Stomach smooth muscle (tissue), 2 donors: Measurements from ENCODE around the gene CLASP1.
"Not testable (repeated sequence)": the region's sequence is repeated elsewhere in the genome, so short reads cannot be mapped to it uniquely, and the experiment has no call there.

Experiments used
- H3K27ac ChIP-seq: one replicate; pipeline ENCODE4 v1.7.0; 2013; ENCODE audit warnings: mild to moderate bottlenecking, low read length, inconsistent platforms
- H3K27me3 ChIP-seq, 2 donors: one replicate each; pipeline ENCODE4 v1.7.0; 2013; ENCODE audit warnings: low read length in 2 of 2; ENCODE audit not compliant: insufficient read depth in 2 of 2, control insufficient read depth in 1 of 2
- H3K36me3 ChIP-seq, 2 donors: one replicate each; pipeline ENCODE4 v1.7.0; 2013; ENCODE audit warnings: low read length in 2 of 2; ENCODE audit not compliant: control insufficient read depth in 2 of 2, insufficient read depth in 2 of 2
- H3K4me1 ChIP-seq: one replicate; pipeline ENCODE4 v1.7.0; 2013; ENCODE audit warnings: low read length; ENCODE audit not compliant: control insufficient read depth, insufficient read depth
- H3K4me3 ChIP-seq, 2 donors: one replicate each; pipeline ENCODE4 v1.7.0; 2013; ENCODE audit warnings: low read length in 2 of 2
- H3K9ac ChIP-seq, 2 donors: one replicate each; pipeline ENCODE4 v1.7.0; 2013; ENCODE audit warnings: low read length in 2 of 2, mild to moderate bottlenecking in 1 of 2
- H3K9me3 ChIP-seq, 2 donors: one replicate each; pipeline ENCODE4 v1.7.0; 2013; ENCODE audit warnings: low read length in 2 of 2; ENCODE audit not compliant: control insufficient read depth in 2 of 2
- donor health status: healthy.
- donor health status: Pancreatic carcinoma.

The CLASP1 gene

DNA sequence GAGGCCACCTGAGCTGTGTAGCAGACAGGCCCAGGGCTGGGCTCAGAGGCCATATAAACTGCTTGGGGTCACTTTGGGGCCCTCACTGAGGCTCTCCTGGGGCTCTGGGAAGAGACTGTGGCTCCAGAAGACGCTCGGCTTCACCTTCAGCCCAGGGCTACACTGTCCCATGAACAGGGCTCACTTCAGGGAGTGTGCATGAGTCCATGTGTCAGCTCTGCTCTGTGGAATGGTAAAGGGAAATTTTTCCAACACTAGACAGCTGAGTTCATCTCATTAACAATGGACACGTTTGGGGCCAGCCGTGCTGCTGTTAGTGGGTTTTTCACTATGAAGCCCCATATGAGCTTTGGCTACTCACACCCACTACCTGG lies 298.9 kb downstream of the CLASP1 start:
- Histone ChIP-seq H3K9me3 (no peaks in the 10 kb centered on the region), H3K9ac (peak overlapping the region in 1 of 2 donors; percentile 29), H3K27me3 (no peaks in the 10 kb centered on the region), H3K36me3 (peaks cover 48 to 68% of the 10 kb centered on the region in 2 donors), H3K4me3 (no peak overlapping the region), H3K4me1 (peaks cover 19% of the 10 kb centered on the region), H3K27ac (peak overlapping the region; percentile 73)

DNA sequence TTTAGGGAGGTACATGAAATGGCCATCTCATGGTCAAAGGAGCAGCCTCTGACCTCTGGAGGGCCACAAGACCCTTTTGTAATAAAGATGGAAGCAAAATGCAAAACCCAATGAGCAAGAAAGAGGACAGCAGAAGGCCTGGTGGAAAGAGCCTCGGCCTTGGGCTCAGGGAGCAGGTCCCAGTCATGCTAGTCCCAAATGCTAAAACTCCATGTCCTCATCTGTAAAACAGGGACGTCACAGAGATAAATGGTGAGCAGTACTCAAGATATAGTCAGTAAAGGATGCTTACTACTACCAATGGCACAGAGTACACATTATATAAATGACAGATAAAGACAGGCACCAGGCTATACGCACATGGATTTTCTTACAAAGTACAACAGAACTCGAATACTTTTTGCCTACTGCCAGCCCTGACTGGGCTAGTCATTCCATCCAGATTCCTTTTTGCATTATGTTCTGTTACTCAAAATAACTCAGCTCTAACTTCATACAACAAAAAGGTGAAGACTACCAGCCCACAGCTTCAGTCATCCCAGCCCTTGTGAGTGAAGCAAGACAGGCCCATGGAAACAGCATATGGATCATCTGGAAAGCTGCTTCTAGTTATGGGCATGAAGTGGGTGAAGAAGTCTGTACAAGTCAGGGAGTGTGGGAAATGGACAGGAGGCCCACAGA lies 299.4 kb downstream of the CLASP1 start:
- no peaks in the 10 kb centered on the region for H3K9me3 ChIP-seq
- H3K4me1 ChIP-seq, result peaks cover 19% of the 10 kb centered on the region
- H3K4me3 ChIP-seq, result no peak overlapping the region
- peak overlapping the region; percentile 73 for H3K27ac ChIP-seq
- no peaks in the 10 kb centered on the region for H3K27me3 ChIP-seq
- peaks cover 52 to 72% of the 10 kb centered on the region in 2 donors for H3K36me3 ChIP-seq
- H3K9ac ChIP-seq, result peak overlapping the region in 1 of 2 donors; percentile 29

DNA sequence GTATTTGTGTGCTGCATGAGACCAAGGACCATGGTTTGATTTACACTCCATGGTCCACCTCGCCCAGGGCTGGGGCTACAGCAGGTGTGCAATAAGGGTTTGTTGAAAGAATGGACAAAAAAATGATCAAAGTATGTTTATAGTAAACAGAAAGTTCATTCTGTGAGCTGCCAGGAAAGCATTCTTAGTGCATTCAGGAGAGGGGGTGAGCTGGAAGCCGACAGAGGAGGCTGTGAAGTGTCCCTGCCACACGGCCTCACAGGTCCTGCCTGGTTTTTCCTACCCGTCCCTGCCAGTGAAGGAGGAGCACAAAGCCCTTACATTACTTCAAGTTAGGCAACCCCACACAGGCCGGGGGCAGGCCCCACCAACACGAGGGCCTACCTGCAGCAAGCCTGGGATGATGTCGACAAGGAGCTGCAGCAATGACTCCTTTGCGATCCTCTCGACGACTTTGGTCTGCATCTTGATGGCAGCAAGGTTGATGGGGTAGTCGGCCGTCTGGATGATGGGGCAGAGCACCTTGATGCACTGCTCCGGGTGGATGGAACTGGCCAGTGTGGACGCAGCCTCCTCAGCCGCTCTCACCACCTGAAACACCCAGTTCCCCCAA lies 301.0 kb downstream of the CLASP1 start:
- Histone ChIP-seq H3K27ac (no peak overlapping the region), H3K9ac (no peak overlapping the region), H3K36me3 (peaks cover 43 to 63% of the 10 kb centered on the region in 2 donors)

DNA sequence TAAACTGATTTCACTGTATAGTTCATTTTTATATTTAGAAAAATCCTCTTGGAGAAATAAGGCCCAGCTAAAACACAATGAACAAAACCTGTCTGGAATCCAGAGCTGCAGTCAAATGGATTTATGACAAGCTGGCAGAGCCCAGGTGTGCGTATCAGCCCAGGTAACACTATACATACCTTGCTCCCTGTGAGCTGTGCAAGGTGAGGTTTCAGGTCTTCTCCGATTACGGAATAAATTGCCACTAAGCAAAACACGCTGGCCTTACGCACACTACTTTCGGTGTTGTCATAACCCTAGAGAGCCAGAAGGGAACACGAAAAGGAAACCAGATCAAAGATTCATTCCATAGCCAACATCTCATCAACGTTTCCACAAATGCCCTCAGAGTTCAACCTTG lies 302.4 kb downstream of the CLASP1 start:
- peaks cover 38 to 59% of the 10 kb centered on the region in 2 donors for H3K36me3 ChIP-seq
- no peaks in the 10 kb centered on the region for H3K27me3 ChIP-seq
- H3K4me3 ChIP-seq, result no peak overlapping the region
- no peak overlapping the region for H3K27ac ChIP-seq
- H3K9me3 ChIP-seq, result no peaks in the 10 kb centered on the region
- peaks cover 19% of the 10 kb centered on the region for H3K4me1 ChIP-seq
- H3K9ac ChIP-seq, result no peak overlapping the region

More for the DNA sequence above, 301.0 kb downstream of the CLASP1 start:
- H3K27me3 ChIP-seq, result no peaks in the 10 kb centered on the region
- H3K9me3 ChIP-seq, result no peaks in the 10 kb centered on the region
- peaks cover 19% of the 10 kb centered on the region for H3K4me1 ChIP-seq
- no peak overlapping the region for H3K4me3 ChIP-seq

DNA sequence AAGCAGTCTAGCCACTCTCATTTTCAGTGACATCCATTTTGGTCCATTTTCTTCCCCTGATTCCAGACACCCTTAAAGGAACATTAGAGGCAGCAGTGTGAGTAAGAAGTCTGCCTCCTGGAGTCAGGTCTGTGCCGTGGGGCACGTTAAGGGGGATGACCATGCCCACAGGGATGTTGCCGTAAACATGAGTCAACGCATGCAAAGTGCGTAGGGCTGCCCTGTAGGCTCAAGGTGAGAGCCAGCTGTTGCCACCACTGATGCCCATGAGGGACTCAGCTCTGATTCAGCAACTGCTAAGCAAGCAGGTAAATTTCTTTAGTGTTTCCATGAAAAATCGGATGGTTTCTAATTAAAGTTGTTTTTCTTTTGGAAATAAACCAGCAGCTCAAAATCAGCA lies 302.9 kb downstream of the CLASP1 start:
- Histone ChIP-seq H3K9me3 (no peaks in the 10 kb centered on the region), H3K27me3 (no peaks in the 10 kb centered on the region), H3K27ac (no peak overlapping the region), H3K9ac (no peak overlapping the region), H3K4me1 (peaks cover 19% of the 10 kb centered on the region), H3K4me3 (no peak overlapping the region), H3K36me3 (peaks cover 38 to 55% of the 10 kb centered on the region in 2 donors)

DNA sequence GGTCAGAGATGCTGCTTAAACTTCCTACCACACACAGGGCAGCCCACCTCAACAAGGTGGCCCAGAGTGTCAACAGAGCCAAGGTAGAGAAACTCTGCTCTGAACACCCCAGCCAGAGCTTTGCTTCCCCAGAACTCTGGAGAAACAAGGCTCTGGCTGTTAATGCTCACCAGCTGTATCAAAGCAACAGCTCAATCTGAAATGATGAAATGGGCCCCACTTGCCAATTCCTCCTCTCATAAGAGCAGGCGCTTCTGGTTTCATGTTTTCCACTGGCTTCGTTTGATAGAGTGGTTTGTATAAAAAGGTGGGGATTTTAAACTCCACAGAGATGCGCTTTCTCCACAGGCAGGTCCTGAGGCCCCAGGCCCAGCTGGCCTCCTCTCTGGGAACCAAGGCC lies 303.4 kb downstream of the CLASP1 start:
- peaks cover 42 to 56% of the 10 kb centered on the region in 2 donors for H3K36me3 ChIP-seq
- H3K27me3 ChIP-seq, result no peaks in the 10 kb centered on the region
- no peaks in the 10 kb centered on the region for H3K9me3 ChIP-seq
- H3K9ac ChIP-seq, result no peak overlapping the region
- peaks cover 19% of the 10 kb centered on the region for H3K4me1 ChIP-seq
- H3K27ac ChIP-seq, result no peak overlapping the region
- H3K4me3 ChIP-seq, result no peak overlapping the region

DNA sequence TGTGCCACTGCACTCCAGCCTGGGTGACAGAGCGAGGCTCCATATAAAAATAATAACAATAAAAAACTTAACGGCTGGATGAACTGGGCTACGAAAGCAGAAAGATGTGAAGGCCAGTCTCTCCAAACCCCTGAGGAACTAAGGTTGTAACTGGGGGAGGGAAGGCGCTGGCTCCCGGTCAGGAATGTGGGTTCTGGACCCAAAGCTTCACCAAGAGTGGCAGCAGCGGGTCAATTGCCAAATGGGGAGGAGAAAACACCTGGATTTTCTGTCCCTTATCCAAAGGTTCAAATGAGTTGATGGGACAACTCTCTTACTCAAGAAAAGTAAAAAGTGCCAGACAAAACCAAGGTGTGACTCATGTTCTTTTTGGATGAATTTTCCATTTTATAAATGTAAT lies 304.2 kb downstream of the CLASP1 start:
- Histone ChIP-seq H3K4me3 (no peak overlapping the region), H3K27me3 (no peaks in the 10 kb centered on the region), H3K9me3 (no peaks in the 10 kb centered on the region), H3K36me3 (peaks cover 49 to 58% of the 10 kb centered on the region in 2 donors), H3K27ac (no peak overlapping the region), H3K4me1 (peaks cover 15% of the 10 kb centered on the region), H3K9ac (no peak overlapping the region)

DNA sequence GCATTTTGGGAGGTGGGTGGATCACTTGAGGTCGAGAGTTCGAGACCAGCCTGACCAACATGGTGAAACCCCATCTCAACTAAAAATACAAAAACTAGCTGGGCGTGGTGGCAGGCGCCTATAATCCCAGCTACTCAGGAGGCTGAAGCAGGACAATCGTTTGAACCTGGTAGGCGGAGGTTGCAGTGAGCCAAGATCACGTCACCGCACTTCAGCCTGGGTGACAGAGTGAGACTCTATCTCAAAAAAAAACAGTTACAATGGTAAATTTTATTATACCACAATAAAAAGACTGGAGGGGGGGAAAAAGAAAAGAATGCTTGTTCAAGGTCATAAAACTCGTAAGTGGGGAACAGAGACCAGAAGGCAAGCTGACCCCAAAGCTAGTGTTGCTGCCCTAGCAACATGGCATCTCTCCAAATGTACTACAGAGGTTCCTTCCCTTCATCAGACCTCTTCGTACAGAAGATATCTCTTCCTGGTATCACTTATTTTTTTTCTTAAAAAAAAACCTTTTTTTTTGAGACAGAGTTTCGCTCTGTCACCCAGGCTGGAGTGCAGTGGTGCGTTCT lies 305.3 kb downstream of the CLASP1 start:
- H3K9me3 ChIP-seq, H3K27ac ChIP-seq, H3K4me3 ChIP-seq, H3K4me1 ChIP-seq, H3K27me3 ChIP-seq, H3K9ac ChIP-seq: not testable (repeated sequence)
- H3K36me3 ChIP-seq, result peaks cover 53 to 55% of the 10 kb centered on the region in 2 donors

DNA sequence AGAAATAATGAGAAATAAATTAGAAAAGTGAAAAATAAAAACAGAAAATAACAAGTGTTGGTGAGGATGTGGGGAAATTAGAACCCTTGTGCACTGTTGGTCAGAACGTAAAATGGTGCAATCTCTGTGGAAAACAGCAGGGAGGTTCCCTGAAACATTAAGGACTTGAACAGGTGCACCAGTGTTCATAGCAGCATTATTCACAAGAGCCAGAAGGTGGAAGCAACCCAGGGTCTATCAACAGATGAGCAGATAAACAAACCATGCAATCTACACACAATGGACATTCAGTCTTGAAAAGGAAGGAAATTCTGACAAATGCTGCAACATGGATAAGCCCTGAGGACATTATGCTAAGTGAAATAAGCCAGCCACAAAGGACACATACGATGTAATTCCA lies 306.1 kb downstream of the CLASP1 start:
- H3K4me3 ChIP-seq, result no peak overlapping the region
- peaks cover 54% of the 10 kb centered on the region in 2 donors for H3K36me3 ChIP-seq
- no peak overlapping the region for H3K27ac ChIP-seq
- no peaks in the 10 kb centered on the region for H3K27me3 ChIP-seq
- H3K4me1 ChIP-seq, result peaks cover 2% of the 10 kb centered on the region
- H3K9ac ChIP-seq, result no peak overlapping the region
- H3K9me3 ChIP-seq, result no peaks in the 10 kb centered on the region

DNA sequence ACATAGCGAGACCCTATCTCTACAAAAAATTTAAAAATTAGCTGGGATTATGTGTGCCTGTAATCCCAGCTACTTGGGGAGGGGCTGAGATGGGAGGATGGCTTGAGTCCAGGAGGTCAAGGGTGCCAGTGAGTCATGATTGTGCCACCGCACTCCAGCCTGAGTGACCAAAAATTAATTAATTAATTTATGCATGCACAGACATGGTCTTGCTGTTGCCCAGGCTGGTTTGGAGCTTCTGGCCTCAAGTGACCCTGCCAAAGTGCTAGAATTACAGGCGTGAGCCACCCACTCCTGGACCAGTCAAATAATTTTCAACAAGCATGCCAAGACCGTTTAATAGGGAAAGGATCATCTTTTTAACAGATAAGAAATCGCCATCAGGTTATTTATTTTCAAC lies 306.5 kb downstream of the CLASP1 start:
- H3K9ac ChIP-seq, result no peak overlapping the region
- no peak overlapping the region for H3K4me3 ChIP-seq
- H3K9me3 ChIP-seq, result no peaks in the 10 kb centered on the region
- peaks cover 49 to 50% of the 10 kb centered on the region in 2 donors for H3K36me3 ChIP-seq
- H3K4me1 ChIP-seq, result no peaks in the 10 kb centered on the region
- no peak overlapping the region for H3K27ac ChIP-seq
- H3K27me3 ChIP-seq, result no peaks in the 10 kb centered on the region

DNA sequence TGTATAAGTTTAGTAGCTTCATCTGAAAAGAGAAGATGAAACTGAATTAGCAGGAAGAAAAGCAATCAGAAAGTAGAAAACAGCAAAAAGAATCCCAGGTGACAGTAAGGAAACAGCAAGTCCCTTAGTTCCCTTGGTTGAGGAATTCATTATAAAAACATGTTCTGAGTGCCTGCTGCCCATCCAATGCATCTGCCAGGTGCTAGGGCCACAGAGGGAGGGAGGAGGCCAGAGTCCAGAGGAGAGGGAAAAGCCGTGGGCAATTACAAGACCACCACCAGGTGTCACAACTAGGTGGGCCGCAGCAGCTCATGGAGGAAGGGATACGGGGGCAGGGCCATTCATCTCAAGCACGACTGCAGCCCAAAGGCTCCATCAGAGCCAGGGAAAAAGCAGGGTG lies 308.3 kb downstream of the CLASP1 start:
- Histone ChIP-seq H3K4me3 (no peak overlapping the region), H3K36me3 (peaks cover 32% of the 10 kb centered on the region in 2 donors), H3K27ac (no peak overlapping the region), H3K9ac (no peak overlapping the region), H3K4me1 (no peaks in the 10 kb centered on the region), H3K27me3 (no peaks in the 10 kb centered on the region), H3K9me3 (no peaks in the 10 kb centered on the region)
